ENCODE measurements around the gene CAMK4. TPM values are rescaled to one million over a fixed set of nuclear protein-coding genes. Genes with fewer than 3 reads are reported as not detected.

The CAMK4 gene
- total RNA-seq, 1 experiment from 2014 or later, result 10.6 TPM

GRCh38 chr5:111379391-111379816 lies 155.2 kb downstream of the CAMK4 start:
- no peaks in the 10 kb centered on the region for H3K9me3 Mint-ChIP-seq
- CTCF ChIA-PET, result no interaction called here

GRCh38 chr5:111383288-111383970 lies 159.2 kb downstream of the CAMK4 start:
- CTCF ChIA-PET, result no interaction called here
- H3K27ac Mint-ChIP-seq, result no peak overlapping the region
- H3K27me3 Mint-ChIP-seq (ENCODE audit: low read depth), result no peaks in the 10 kb centered on the region
- no peaks in the 10 kb centered on the region for H3K9me3 Mint-ChIP-seq
- ATAC-seq, result no peak
- no peaks in the 10 kb centered on the region for H3K36me3 Mint-ChIP-seq
- no peak overlapping the region for H3K4me3 Mint-ChIP-seq
- no peak for DNase-seq (ENCODE audit: low spot score)
- POLR2A ChIA-PET, result no interaction called here
- TF ChIP-seq CDX4 (CRISPR knock-in tag; IDR thresholded peaks at IDR 0.05; ENCODE audit: borderline replicate concordance), result no peak
- no peak for TF ChIP-seq ZNF512 (CRISPR knock-in tag; IDR thresholded peaks at IDR 0.05; ENCODE audit: borderline replicate concordance)
- TF ChIP-seq ZNF396 (CRISPR knock-in tag; IDR thresholded peaks at IDR 0.05; ENCODE audit: borderline replicate concordance), result no peak
- no peak for TF ChIP-seq PRRX2 (CRISPR knock-in tag; IDR thresholded peaks at IDR 0.05)
- TF ChIP-seq MLX (CRISPR knock-in tag; IDR thresholded peaks at IDR 0.05), result no peak
- peaks cover 4% of the 10 kb centered on the region; the same call in 1 of the 2 replicates for H3K4me1 Mint-ChIP-seq

More at GRCh38 chr5:111379391-111379816, 155.2 kb downstream of the CAMK4 start:
- Mint-ChIP-seq H3K27me3 (ENCODE audit: low read depth) (no peaks in the 10 kb centered on the region), H3K36me3 (no peaks in the 10 kb centered on the region), H3K4me1 (peaks cover 4% of the 10 kb centered on the region; the same call in 1 of the 2 replicates), H3K4me3 (no peak overlapping the region), H3K27ac (no peak overlapping the region)
- no peak for TF ChIP-seq MYBL2 (CRISPR knock-in tag; IDR thresholded peaks at IDR 0.05)
- no peak for TF ChIP-seq ARID4B (CRISPR knock-in tag; IDR thresholded peaks at IDR 0.05; ENCODE audit: borderline replicate concordance)
- TF ChIP-seq CREM (CRISPR knock-in tag; IDR thresholded peaks at IDR 0.05), result no peak
- no peak for TF ChIP-seq ZNF138 (CRISPR knock-in tag; conservative IDR thresholded peaks at IDR 0.05)
- no peak for TF ChIP-seq CREB1 (CRISPR knock-in tag; IDR thresholded peaks at IDR 0.05)
- no peak for TF ChIP-seq ZNF232 (CRISPR knock-in tag; IDR thresholded peaks at IDR 0.05)
- no peak for TF ChIP-seq USF2 (CRISPR knock-in tag; IDR thresholded peaks at IDR 0.05)
- TF ChIP-seq TCF7 (CRISPR knock-in tag; IDR thresholded peaks at IDR 0.05; ENCODE audit: low read depth), result no peak
- TF ChIP-seq OVOL2 (CRISPR knock-in tag; IDR thresholded peaks at IDR 0.05; ENCODE audit: borderline replicate concordance), result no peak
- ATAC-seq, result no peak
- DNase-seq (ENCODE audit: low spot score), result no peak
- POLR2A ChIA-PET, result no interaction called here
